ENCODE data around the gene TMEM217.

Gene TMEM217

DNA sequence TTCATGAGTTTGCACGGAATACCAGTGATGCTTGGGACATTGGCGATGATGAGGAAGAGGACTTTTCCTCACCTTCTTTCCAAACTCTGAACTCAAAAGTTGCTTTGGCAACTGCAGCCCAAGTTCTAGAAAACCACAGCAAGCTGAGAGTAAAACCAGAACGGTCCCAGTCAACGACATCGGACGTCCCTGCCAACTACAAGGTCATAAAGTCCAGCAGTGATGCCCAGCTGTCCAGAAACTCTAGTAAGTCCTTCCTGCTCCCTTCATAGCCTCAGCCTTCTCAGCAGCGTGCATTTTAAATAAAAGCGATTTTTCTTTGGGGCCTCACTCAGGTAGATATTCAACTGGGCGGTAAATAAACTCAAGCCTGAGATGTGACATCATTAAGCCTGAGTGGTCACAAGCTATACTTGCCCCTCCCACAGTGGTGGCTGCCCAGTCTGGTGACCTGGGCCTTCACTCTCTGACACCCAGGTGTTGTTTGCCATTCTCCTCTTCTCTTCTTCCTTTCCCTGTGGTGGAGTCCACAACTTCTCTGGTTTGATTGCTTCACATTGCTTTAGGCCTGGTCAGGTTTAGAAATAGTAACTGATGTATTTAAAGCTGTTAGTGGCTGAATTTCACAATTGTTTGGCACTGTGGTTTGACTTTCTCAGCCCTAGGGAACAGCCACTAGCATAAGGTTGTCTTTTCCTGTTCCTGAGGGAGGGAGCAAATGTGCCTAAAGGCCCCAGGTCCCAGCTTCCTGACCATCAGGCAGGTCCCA, 21.6 kb upstream of the TMEM217 start:
- DNase-seq = no peak

- no peak for DNase-seq
Measured at GRCh38 chr6:37277001-37277409, 19.1 kb upstream of the TMEM217 start.

DNA sequence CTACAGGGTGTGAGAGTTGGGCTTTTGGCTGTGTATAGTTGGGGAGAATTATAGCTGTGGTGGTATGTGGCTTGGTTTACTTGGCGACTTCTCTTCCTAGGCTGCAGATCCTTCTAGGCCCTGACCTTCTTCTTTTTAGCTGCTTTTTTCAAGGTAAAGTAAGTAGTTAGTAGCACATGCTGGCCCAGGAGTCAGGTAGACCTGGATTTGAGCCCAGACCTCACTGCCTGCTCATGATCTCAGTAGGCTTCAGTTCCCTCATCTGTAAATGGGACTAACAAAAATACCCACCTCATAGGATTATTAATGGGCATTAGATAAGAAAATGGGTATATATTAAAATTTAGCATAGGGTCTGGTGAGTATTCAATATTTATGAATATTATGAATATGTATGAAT, 17.4 kb upstream of the TMEM217 start:
- DNase-seq = no peak

DNA sequence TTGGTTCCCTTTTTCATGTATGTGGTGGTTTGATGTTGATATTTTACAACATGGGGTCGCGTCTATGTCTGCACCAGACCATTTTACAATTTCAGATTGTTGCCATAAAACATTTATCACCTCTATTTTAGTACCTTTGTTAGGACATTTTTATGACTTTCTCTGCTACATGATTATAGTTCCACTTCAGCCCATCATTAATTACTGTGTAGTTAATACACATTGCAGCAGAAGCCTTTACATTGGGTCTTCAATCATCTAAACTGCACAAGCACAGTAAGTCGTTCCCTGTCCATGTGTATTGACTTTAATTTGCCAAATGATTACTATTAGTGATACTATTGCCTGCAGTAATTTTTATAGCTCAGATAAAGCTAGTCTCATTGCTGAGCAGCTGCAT, 15.7 kb upstream of the TMEM217 start:
- no peak for DNase-seq

- peak; percentile 79 for DNase-seq
Measured at GRCh38 chr6:37272834-37273566, 15.1 kb upstream of the TMEM217 start.

DNA sequence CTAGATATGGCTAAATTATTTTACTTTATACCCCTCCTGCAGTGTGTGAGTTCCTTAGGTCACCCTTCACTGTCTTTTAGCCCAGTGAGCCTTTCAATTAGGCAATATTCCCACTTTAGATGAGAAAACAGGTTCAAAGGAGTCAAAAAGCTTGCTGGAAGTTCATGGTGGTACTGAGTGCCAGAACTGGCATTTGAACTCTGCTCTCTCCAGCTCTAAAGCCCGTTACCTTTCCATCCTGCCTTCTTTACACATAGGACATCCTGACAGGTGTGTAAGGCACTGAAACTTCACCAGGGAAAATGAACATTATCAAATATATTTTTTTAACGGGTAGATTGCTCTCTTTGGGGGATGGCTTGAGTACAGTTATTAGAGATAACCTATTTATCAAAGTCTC, 11.2 kb upstream of the TMEM217 start:
- no peak for DNase-seq

DNA sequence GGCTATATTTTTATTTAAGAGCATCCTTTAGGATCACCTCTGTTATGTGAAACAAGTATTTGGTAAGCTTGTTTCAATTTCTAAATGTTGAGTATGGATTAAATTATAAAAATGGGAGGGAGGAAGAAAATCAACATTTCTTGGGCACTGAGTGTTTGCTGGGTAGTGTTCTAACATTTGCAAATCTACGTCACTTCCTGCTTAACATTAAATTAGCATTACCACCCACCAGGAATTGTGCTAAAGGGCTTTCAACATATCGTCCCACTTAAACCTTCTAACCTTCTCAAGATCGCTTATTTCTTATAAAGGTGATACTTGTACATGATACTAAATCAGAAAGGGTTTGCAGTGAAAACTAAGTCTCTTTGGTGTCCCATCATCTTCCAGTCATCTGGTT, 7.9 kb upstream of the TMEM217 start:
- DNase-seq = no peak

GRCh38 chr6:37265001-37265400, 7.1 kb upstream of the TMEM217 start:
- no peak for DNase-seq

DNA sequence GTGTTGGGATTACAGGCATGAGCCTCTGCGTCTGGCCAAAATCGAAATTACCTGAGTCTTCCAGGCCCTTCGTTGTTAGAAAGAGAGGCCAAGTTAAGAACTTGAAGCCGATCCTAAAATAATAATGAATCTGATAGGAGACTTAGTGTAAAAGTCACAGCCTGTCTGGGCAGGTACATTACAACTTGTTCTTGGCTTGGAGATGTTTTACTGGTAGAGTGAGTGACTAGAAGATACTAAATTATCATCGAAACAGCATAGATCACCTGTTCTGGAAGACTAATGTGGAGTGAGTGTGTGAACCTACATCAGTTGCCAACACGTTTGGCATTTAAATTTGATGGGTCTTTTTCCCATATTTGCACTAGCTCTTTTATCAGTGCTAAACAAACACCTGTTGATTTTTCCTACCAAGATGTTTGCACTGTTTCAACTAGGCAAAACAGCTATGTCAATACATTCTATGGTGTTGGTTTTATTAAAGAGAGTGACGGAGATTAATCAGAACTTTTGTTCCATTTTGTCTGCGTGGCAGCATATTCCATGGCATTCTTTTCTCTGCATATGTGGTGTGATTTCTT, 4.6 kb upstream of the TMEM217 start:
- DNase-seq = no peak

GRCh38 chr6:37261198-37261597, 3.3 kb upstream of the TMEM217 start:
- no peak for DNase-seq

DNA sequence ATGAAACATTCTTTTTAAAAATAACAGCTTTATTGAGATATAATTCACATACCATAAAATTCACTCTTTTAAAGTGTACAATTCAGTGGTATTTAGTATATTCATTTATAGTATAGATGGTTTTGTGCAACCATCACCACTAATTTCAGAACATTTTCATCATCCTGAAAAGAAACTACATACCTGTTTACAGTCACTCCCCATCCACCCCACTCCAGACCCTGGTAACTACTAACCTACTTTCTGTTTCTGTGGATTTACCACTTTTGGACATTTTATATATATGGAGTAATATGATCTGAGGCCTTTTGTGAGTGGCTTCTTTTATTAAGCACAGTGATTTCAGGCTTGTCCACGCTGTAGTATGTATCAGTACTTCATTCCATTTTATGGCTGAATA, 2.5 kb upstream of the TMEM217 start:
- DNase-seq = no peak

DNA sequence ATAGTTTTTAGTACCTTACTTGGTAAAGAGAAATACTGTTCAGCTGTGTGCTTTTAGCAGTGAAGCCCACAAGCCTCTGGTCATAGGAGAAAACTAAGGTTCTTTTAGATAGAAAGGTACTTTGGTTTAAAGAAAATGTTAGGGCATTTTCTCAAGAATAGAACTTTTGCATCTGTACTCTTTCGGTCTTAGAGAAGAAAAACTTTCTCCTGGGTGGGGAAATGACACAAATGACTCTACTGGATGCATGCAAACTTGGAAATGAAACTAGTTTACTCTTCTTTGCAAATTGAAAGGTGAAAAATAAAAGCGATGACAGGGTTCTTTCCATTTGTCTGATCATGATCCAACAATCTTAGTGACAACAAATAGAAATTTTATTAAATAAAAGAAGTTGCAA, 2.1 kb upstream of the TMEM217 start:
- no peak for DNase-seq

DNA sequence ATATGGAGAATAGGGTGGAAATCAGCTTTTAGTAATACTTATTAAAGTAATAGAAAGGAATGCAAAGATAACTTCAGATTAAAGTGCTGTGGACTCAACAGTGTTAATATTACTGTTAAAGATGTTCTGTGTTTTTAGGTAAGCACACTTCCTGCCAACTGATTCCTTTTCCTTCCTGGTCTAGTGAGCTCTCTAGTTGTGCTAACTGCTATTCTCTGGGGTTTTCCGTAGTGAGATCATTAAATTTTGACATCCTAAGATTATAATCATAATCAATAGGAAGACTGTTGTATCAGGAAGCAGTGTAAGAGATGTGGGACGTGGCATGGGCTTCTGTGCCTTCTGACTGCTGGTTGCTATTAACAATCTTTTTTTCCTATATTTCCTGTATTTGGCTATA, 1.2 kb upstream of the TMEM217 start:
- no peak for DNase-seq

DNA sequence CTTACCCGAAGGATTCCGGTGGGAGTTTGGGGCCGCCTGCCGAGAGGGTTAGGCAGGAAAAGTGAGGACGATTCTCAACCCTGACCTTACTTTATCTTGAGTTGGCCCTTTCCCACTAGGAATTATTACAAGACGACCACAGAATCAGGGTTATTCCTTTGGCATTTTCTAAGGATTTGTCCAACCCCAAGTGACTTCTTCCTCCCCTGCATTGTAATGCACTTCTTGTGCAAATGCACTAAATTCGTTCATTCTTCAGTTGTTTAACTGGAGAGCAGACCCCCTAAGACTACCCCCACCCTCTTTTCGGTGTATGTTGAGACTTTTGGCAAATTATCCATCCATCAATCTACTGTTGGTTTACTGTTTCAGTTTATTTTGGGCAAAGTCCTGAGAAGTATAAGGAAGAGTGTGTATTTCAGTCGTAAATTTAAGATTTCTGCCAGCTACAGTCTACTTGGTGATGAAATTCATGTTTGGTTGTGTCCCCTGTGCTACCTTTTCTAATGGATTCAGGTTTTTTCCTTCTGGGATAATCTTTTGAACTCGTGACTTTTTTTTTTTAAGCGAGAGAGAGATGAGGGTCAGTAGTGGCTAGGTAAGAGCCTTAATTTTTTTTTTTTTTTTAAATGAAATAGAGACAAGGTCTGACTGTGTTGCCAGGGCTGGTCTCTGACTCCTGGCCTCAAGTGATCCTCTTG, 611 bp upstream of the TMEM217 start:
- no peak for DNase-seq

DNA sequence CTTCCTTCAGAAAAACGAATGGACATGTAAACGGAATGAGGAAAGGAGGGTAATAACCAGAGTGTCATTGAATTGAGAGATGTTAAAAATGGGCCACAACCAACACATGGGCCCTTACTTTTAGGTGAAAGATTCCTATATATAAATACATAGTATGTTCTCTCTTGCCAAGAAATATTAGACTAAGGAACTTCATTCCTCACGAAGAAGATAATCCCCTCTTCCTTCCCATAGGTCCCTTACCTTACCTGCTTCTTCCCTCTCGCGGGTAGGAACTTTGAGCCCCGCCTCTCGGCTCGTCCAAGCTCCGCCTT, 667 bp downstream of the TMEM217 start:
- DNase-seq = no peak

DNA sequence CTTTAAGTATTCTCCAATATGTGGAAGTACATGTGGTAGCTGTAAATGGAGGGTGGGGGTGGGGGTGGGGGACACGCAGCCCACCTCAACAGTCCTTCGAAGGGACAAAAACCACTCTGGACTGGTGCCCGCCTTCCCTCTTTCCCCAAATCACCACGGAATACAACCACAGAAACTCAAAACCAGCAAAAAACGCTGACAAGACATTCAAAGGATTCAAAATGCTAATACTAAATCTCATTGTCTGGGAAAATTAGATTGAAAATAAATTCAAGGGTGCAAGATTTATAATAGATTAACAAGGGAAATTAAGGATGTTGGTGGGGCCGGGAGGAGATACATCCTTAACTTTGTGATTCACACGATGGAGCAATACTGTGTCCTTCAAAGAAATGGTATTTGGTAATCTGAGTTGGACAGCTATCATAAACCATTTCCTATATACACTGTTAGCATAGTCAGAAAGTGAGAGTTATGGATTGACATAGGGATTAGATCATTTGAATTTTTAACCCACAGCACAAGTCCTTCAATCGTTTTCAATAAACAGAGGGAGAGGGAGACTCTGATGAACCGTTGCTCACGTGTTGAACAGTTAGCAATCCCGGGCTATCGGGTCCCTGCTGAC, 1.1 kb downstream of the TMEM217 start:
- DNase-seq = no peak

- no peak for DNase-seq
Measured at GRCh38 chr6:37254881-37255280, 3.1 kb downstream of the TMEM217 start.

DNA sequence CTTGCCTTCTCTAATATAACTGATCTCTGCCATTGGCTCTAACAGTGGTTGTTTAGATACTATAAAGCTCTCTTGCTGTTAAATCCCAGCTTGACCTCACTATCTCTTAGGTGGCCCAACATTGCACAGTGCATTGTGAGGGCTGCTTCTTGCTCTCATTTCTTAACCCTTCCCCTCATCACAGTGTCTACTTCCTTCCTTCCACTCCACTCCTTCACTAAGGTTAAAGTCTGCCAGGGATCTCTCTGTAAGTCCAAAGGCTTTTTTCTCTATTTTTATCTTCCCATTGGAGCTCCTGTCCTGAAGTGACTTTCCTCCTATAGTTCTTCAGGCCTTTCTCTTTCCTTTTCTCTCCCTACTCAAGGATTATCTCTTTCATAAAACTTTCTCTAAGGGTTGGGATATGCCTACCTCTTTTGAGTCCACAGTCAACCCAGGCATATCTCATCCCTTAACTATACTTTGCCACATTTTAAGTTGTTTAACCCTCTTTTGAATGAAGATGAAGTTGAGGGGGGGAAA, 4.4 kb downstream of the TMEM217 start:
- DNase-seq = no peak

- no peak for DNase-seq
Measured at GRCh38 chr6:37251211-37251780, 6.6 kb downstream of the TMEM217 start.

GRCh38 chr6:37244430-37245310, 13.3 kb downstream of the TMEM217 start:
- DNase-seq = no peak

DNA sequence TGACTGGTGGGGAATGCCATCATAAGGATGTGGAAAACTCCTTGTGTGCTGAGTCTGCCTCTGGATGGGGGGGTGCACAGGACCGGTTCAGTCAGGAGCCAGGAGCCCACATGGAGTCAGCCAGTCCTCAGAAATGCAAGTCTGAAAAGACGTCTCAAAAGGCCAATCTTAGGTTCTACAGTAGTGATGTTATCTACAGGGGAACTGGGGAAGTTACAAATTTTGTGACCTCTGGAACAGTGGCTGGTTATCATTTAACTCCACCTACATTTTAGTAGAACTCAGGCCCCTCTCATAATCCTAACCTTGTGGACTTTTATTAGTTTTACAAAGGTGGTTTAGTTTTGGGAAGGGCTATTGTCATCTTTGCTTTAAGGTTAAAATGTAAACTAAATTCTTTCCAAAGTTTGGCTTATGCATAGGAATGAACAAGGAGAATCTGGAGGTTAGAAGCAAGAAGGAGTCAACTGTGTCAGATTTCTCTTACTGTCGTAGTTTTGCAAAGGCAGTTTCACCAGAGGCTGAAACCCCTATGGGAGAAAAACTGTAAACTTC, 14.1 kb downstream of the TMEM217 start:
- no peak for DNase-seq

Measured in NCI-H82 (cell line).